Progenitor cell of endocrine pancreas (in vitro differentiated cells): ENCODE results near the gene COL4A1. TPM values are rescaled to one million over a fixed set of nuclear protein-coding genes. Genes with fewer than 3 reads are reported as not detected.

ENCODE experiments used
- DNase-seq: peaks from one replicate; pipeline ENCODE4 v3.0.0; 2021; ENCODE audit warnings: low spot score; ENCODE audit not compliant: unreplicated experiment
- H3K27ac Mint-ChIP-seq: 2 replicates; pipeline ENCODE4 v1.8.0; 2021; ENCODE audit warnings: mild to moderate bottlenecking, moderate library complexity, mixed read lengths
- H3K27me3 Mint-ChIP-seq: 2 replicates; pipeline ENCODE4 v1.8.0; 2021; ENCODE audit warnings: mixed read lengths
- H3K36me3 Mint-ChIP-seq: 2 replicates; pipeline ENCODE4 v1.8.0; 2022; ENCODE audit warnings: mixed read lengths; ENCODE audit not compliant: insufficient read depth
- H3K4me1 Mint-ChIP-seq: 2 replicates; pipeline ENCODE4 v1.8.0; 2021; ENCODE audit warnings: low read depth, mixed read lengths
- H3K4me3 Mint-ChIP-seq: 2 replicates; pipeline ENCODE4 v1.8.0; 2021; ENCODE audit warnings: low read depth, mild to moderate bottlenecking, moderate library complexity, mixed read lengths
- H3K9me3 Mint-ChIP-seq: 2 replicates; pipeline ENCODE4 v1.8.0; 2021; ENCODE audit warnings: low read depth, mixed read lengths
- total RNA-seq: library from RNA; stranded (reverse); gene quantifications from 2 replicates; pipeline ENCODE4 v1.2.1, GENCODE V29; 2021
- TF ChIP-seq, protein P1 (sequence below): fragments of 200-600 bp; sonication (generic); IDR thresholded peaks from one replicate; pipeline ENCODE4 v1.5.0; 2021; ENCODE audit warnings: antibody characterized with exemption, mild to moderate bottlenecking; ENCODE audit not compliant: unreplicated experiment

COL4A1 gene
- total RNA-seq, 1 donor from 2014 or later, result 81.3 TPM

DNA sequence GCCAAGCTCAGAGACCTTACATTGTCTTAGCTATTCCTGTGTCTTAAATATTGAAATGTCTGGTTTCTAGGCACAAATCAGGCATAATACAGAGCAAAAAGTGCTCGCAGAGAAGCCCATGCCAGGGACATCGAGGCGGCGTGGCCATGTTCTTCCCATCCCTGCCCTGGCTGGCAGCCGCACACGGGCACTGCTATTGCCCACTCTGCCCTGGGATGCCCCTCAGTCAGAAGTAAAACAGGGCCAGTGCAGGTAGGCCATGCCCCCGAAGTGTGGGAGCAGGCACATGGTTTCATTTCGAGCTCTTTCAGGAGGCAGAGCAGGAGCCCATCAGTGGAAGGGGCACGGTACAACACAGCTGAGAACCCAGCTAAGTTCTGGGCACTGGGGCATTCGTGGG, 113.5 kb downstream of the COL4A1 start:
- Mint-ChIP-seq H3K4me3 (no peak overlapping the region), H3K27me3 (no peaks in the 10 kb centered on the region), H3K36me3 (peaks cover 25% of the 10 kb centered on the region), H3K4me1 (peaks cover 2% of the 10 kb centered on the region), H3K27ac (no peak overlapping the region), H3K9me3 (no peaks in the 10 kb centered on the region)
- DNase-seq, result no peak
- TF ChIP-seq, protein P1, sequence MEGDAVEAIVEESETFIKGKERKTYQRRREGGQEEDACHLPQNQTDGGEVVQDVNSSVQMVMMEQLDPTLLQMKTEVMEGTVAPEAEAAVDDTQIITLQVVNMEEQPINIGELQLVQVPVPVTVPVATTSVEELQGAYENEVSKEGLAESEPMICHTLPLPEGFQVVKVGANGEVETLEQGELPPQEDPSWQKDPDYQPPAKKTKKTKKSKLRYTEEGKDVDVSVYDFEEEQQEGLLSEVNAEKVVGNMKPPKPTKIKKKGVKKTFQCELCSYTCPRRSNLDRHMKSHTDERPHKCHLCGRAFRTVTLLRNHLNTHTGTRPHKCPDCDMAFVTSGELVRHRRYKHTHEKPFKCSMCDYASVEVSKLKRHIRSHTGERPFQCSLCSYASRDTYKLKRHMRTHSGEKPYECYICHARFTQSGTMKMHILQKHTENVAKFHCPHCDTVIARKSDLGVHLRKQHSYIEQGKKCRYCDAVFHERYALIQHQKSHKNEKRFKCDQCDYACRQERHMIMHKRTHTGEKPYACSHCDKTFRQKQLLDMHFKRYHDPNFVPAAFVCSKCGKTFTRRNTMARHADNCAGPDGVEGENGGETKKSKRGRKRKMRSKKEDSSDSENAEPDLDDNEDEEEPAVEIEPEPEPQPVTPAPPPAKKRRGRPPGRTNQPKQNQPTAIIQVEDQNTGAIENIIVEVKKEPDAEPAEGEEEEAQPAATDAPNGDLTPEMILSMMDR, result no peak

DNA sequence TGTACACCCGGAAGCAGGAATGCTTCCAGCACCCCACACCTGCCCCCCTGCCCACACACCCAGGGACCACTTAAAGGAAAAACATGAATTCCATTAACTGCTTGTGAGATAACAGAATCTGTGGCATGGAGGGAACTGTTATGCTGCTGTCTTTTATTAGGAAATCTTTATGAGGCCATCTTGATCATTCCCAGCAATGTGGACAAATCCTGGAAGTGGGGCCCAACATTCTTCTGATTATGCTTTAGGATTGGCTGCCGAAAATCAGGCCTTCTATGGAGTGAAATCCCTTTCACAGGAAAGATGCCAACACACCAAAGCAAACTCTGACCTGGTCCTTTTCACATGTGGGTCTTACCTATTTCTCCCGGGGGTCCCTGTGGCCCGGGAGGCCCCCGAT, 114.5 kb downstream of the COL4A1 start:
- no peak for DNase-seq
- H3K36me3 Mint-ChIP-seq, result peaks cover 20% of the 10 kb centered on the region
- no peaks in the 10 kb centered on the region for H3K27me3 Mint-ChIP-seq
- TF ChIP-seq, protein P1, result no peak
- H3K4me3 Mint-ChIP-seq, result no peak overlapping the region
- peaks cover 11% of the 10 kb centered on the region for H3K4me1 Mint-ChIP-seq
- no peaks in the 10 kb centered on the region for H3K9me3 Mint-ChIP-seq
- peak overlapping the region; percentile 13 for H3K27ac Mint-ChIP-seq

DNA sequence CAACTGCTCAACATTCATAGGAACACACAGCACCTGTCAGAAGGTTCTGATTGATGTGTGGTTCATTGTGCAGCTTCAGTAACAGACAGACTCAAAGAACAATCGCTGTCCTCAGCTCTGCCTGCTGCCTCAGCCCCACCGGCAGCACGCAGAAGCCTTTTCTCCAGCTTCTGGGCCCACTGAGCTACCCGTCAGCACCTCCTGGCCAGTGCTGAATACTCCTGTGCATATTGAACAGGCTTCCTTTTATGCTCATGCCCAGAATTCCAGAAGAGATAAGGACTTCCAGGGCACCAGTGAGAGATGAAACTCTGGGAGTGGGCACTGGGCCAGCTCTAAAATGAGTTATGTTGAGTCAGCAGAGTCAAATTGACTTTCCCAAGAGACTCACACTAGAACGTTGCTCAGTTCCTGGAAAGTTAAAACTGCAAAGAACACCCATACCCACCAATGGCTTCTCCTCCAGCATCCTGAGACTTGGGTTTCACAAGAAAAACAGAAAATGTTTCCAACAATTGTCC, 119.3 kb downstream of the COL4A1 start:
- no peaks in the 10 kb centered on the region for H3K9me3 Mint-ChIP-seq
- TF ChIP-seq, protein P1, result no peak
- H3K4me3 Mint-ChIP-seq, result no peak overlapping the region
- H3K4me1 Mint-ChIP-seq, result peaks cover 34% of the 10 kb centered on the region
- H3K36me3 Mint-ChIP-seq, result peaks cover 21% of the 10 kb centered on the region
- no peaks in the 10 kb centered on the region for H3K27me3 Mint-ChIP-seq
- H3K27ac Mint-ChIP-seq, result peak overlapping the region; percentile 86
- DNase-seq, result no peak

DNA sequence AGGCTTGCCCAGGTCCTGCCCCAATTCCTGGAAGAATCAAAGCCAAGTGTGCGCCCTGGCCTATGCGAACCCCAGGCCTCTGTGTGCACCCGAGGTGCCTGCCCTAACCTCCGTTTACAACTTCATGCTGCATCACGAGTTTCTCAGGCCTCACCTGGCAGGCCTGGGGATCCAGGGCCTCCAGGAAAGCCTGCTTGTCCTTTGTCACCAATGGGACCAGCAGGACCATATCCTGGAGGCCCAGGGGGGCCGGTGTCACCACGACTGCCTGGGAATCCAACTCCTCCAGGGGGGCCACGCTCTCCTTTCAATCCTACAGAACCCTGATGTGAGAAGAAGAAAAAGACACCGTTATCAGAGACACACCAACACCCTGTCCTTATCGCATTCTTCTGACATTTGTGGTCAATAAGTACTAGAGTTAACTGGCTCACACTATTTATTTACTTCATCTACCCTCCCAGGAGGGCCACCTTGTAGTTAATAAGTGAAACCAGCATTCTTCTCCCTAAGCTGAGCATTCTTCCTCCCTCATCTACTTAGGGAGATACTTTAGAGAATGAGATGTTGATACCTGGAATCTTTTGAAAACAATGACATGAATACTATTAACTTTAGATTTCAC, 120.6 kb downstream of the COL4A1 start:
- TF ChIP-seq, protein P1, result no peak
- H3K9me3 Mint-ChIP-seq, result no peaks in the 10 kb centered on the region
- DNase-seq, result no peak
- H3K4me3 Mint-ChIP-seq, result peak overlapping the region; percentile 5
- peaks cover 21% of the 10 kb centered on the region for H3K36me3 Mint-ChIP-seq
- H3K4me1 Mint-ChIP-seq, result peaks cover 34% of the 10 kb centered on the region
- peak overlapping the region; percentile 86 for H3K27ac Mint-ChIP-seq
- H3K27me3 Mint-ChIP-seq, result no peaks in the 10 kb centered on the region

DNA sequence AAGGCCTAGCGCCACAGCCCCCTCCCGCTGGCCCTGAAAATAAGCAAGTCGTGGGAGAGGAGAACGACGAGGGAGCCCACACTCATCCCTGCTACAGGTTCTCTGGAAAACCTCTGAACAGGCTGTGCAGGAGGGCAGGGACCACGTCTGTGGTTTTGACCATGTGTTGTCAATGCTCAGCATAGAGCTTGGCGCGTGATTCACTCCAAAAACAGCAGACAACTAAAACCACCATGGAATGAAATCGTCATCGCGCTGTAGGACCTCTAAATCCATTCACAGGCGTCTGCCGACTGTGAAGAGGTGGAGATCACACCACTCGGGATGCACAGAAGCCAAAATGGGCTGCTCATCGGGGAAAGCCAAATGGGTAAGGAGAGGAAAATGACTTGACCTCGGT, 121.3 kb downstream of the COL4A1 start:
- peaks cover 34% of the 10 kb centered on the region for H3K4me1 Mint-ChIP-seq
- no peaks in the 10 kb centered on the region for H3K9me3 Mint-ChIP-seq
- H3K4me3 Mint-ChIP-seq, result no peak overlapping the region
- H3K36me3 Mint-ChIP-seq, result peaks cover 25% of the 10 kb centered on the region
- H3K27ac Mint-ChIP-seq, result peak overlapping the region; percentile 74
- no peak for DNase-seq
- no peaks in the 10 kb centered on the region for H3K27me3 Mint-ChIP-seq
- TF ChIP-seq, protein P1, result no peak
